A673 (cell line): ENCODE measurements around the gene COL16A1. TPM values are rescaled to one million over a fixed set of nuclear protein-coding genes. Genes with fewer than 3 reads are reported as not detected.

Source experiments
- BruUV-seq: library from RNA; stranded (reverse); fragments of 400-500 nt; replicated peaks from 2 replicates; lab custom pipeline; 2021; lab: Mats Ljungman, UMichigan
- CTCF ChIA-PET: fragments of 300-600 bp; sonication (Branson Sonifier 250); formaldehyde crosslinking; loops from one replicate; lab custom pipeline; 2022; ENCODE audit warnings: antibody characterized with exemption; lab: Charles Lee
- POLR2A ChIA-PET: fragments of 300-600 bp; sonication (Branson Sonifier 250); formaldehyde crosslinking; loops from one replicate; lab custom pipeline; 2022; ENCODE audit warnings: antibody characterized with exemption; ENCODE audit not compliant: low non-redundant PET; lab: Charles Lee
- DNase-seq: peaks from one replicate; pipeline ENCODE4 v3.0.0-alpha.2; 2015; ENCODE audit warnings: low spot score
- H3K27ac ChIP-seq: fragments of 200-600 bp; sonication (generic); 2 replicates; pipeline ENCODE4 v1.5.1; 2016; ENCODE audit warnings: mixed run types, low read depth, mild to moderate bottlenecking, mixed read lengths, antibody characterized with exemption, low read length; ENCODE audit not compliant: poor library complexity, severe bottlenecking
- H3K27me3 ChIP-seq: fragments of 200-600 bp; sonication (generic); replicated peaks from 2 replicates; pipeline ENCODE4 v1.6.1; 2017; ENCODE audit warnings: mixed run types, low read depth, mild to moderate bottlenecking, mixed read lengths, antibody characterized with exemption, low read length; ENCODE audit not compliant: insufficient read depth, poor library complexity
- H3K36me3 ChIP-seq: fragments of 200-600 bp; sonication (generic); 2 replicates; pipeline ENCODE4 v1.6.1; 2016; ENCODE audit warnings: mixed run types, mild to moderate bottlenecking, mixed read lengths, antibody characterized with exemption, low read length; ENCODE audit not compliant: insufficient read depth, poor library complexity, severe bottlenecking
- H3K4me1 ChIP-seq: fragments of 200-600 bp; sonication (generic); 2 replicates; pipeline ENCODE4 v1.6.1; 2017; ENCODE audit warnings: mixed run types, mild to moderate bottlenecking, mixed read lengths, antibody characterized with exemption, low read length; ENCODE audit not compliant: insufficient read depth, poor library complexity, severe bottlenecking
- H3K4me3 ChIP-seq: fragments of 200-600 bp; sonication (generic); 2 replicates; pipeline ENCODE4 v1.5.1; 2016; ENCODE audit warnings: low read depth, mixed run types, mild to moderate bottlenecking, mixed read lengths, low read length; ENCODE audit not compliant: poor library complexity, severe bottlenecking
- H3K9me3 ChIP-seq: fragments of 200-600 bp; sonication (generic); 2 replicates; pipeline ENCODE4 v1.6.1; 2016; ENCODE audit warnings: mixed run types, low read depth, mild to moderate bottlenecking, mixed read lengths, antibody characterized with exemption, low read length; ENCODE audit not compliant: poor library complexity, severe bottlenecking
- EZH2 ChIP-seq: fragments of 200-600 bp; sonication (generic); IDR thresholded peaks from 2 replicates; pipeline ENCODE4 v1.6.1; 2017; ENCODE audit warnings: borderline replicate concordance, low read depth, mild to moderate bottlenecking, mixed read lengths, antibody characterized with exemption, low read length; ENCODE audit not compliant: poor library complexity, severe bottlenecking
- intact Hi-C: fragments of 100-400 bp; cut with micrococcal nuclease; formaldehyde crosslinking; loops from one replicate; pipeline ENCODE4 v1.10.0; 2022; ENCODE audit not compliant: unreplicated experiment
- total RNA-seq: library from RNA; stranded (reverse); gene quantifications from 2 replicates; pipeline ENCODE4 v1.2.3, GENCODE V29; 2021
- TF ChIP-seq, protein P1 (sequence below): fragments of 300-800, 200-600 bp; sonication (generic); conservative IDR thresholded peaks from 2 replicates; pipeline ENCODE4 v1.5.1; 2017; ENCODE audit warnings: low read depth, mild to moderate bottlenecking, antibody characterized with exemption, low read length, moderate library complexity, mixed read lengths

COL16A1 gene
- total RNA-seq, 1 experiment from 2014 or later: 26.6 TPM

DNA sequence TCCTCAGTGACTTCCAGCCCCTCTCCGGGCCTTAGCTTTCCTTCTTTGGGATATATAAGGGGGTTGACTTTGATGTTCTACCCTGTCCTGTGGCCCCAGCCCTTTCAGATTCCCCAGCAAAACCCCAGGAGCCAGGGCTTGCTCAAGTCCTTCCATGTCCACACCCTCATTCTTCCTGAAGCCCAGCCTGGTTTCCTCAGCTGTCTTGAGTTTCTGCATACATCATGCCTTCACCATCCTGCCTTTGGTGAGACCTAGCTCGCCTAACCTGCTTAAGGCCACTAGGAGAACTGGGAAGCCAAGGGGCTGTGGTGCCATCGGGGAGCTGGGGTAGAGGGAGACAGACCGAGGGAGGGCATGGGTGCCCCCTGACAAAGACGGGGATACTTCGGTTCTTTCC lies 42.0 kb downstream of the COL16A1 start:
- Histone ChIP-seq H3K27me3 (no peaks in the 10 kb centered on the region), H3K4me3 (no peak overlapping the region), H3K36me3 (no peaks in the 10 kb centered on the region), H3K9me3 (no peaks in the 10 kb centered on the region), H3K27ac (no peak overlapping the region), H3K4me1 (peaks cover 2% of the 10 kb centered on the region)
- POLR2A ChIA-PET: no interaction called here
- CTCF ChIA-PET: interaction anchor here (1.1 to 1.4 kb wide), 2 partner anchors 54 to 127 kb away, joined by 3 to 4 read pairs; no protein-coding TSS in a partner anchor
- no TSS peak for BruUV-seq
- DNase-seq: no peak
- TF ChIP-seq, protein P1, sequence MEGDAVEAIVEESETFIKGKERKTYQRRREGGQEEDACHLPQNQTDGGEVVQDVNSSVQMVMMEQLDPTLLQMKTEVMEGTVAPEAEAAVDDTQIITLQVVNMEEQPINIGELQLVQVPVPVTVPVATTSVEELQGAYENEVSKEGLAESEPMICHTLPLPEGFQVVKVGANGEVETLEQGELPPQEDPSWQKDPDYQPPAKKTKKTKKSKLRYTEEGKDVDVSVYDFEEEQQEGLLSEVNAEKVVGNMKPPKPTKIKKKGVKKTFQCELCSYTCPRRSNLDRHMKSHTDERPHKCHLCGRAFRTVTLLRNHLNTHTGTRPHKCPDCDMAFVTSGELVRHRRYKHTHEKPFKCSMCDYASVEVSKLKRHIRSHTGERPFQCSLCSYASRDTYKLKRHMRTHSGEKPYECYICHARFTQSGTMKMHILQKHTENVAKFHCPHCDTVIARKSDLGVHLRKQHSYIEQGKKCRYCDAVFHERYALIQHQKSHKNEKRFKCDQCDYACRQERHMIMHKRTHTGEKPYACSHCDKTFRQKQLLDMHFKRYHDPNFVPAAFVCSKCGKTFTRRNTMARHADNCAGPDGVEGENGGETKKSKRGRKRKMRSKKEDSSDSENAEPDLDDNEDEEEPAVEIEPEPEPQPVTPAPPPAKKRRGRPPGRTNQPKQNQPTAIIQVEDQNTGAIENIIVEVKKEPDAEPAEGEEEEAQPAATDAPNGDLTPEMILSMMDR: no peak
- TF ChIP-seq EZH2: no peak
- intact Hi-C loops: loop anchor here (5.0 kb wide), 2 partner anchors 125 to 300 kb away; no protein-coding TSS in a partner anchor

GRCh38 chr1:31660871-31661455 lies 42.9 kb downstream of the COL16A1 start:
- no peaks in the 10 kb centered on the region for H3K36me3 ChIP-seq
- BruUV-seq: no TSS peak
- H3K27ac ChIP-seq: no peak overlapping the region
- no peaks in the 10 kb centered on the region for H3K27me3 ChIP-seq
- POLR2A ChIA-PET: interaction anchor here (0.6 kb wide), 1 partner anchor 9 kb away, joined by 4 read pairs; no protein-coding TSS in a partner anchor
- intact Hi-C loops: loop anchor here (5.0 kb wide), 2 partner anchors 126 to 301 kb away; no protein-coding TSS in a partner anchor
- no peaks in the 10 kb centered on the region for H3K9me3 ChIP-seq
- CTCF ChIA-PET: interaction anchor here (1.1 to 1.4 kb wide), 2 partner anchors 55 to 128 kb away, joined by 3 to 4 read pairs; no protein-coding TSS in a partner anchor
- no peak for DNase-seq
- H3K4me1 ChIP-seq: no peaks in the 10 kb centered on the region
- TF ChIP-seq, protein P1: no peak
- no peak for TF ChIP-seq EZH2
- H3K4me3 ChIP-seq: no peak overlapping the region

DNA sequence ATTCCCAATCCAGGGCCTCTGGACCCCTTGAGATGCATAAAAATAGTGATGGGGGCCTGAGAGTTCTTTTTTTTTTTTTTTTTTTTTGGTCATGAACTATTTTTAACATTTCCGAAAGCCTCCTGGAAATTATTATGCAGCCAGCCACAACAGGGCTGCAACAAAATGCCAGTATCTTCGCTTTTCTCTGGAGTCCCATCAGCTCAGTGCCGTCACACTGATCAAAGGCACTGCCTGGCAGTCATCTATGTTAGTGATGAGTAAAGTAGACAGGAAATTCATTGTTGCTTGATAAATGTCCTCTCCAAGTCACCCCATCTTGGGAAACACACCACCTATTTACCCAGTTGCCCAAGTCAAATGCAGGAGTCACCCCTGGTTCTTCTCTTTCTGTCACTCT lies 43.9 kb downstream of the COL16A1 start:
- TF ChIP-seq, protein P1: no peak
- no peak for TF ChIP-seq EZH2
- H3K9me3 ChIP-seq: no peaks in the 10 kb centered on the region
- no TSS peak for BruUV-seq
- ChIA-PET POLR2A (no interaction called here), CTCF (no interaction called here)
- intact Hi-C loops: loop anchor here (5.0 kb wide), 2 partner anchors 127 to 302 kb away; no protein-coding TSS in a partner anchor
- H3K4me3 ChIP-seq: no peak overlapping the region
- H3K27ac ChIP-seq: no peak overlapping the region
- no peaks in the 10 kb centered on the region for H3K36me3 ChIP-seq
- no peak for DNase-seq
- no peaks in the 10 kb centered on the region for H3K4me1 ChIP-seq
- no peaks in the 10 kb centered on the region for H3K27me3 ChIP-seq
